GM18873 (cell line): Measurements from ENCODE around the gene HPCAL1.

Experiments used
- ATAC-seq: cut with Tn5 transposase; IDR thresholded peaks from one replicate; pipeline ENCODE4 v1.9.1; 2021; ENCODE audit warnings: mild to moderate bottlenecking, moderate library complexity, moderate number of reproducible peaks; ENCODE audit not compliant: unreplicated experiment, low FRiP score

HPCAL1 gene

GRCh38 chr2:10267551-10268465 is 34.9 kb upstream of the HPCAL1 start:
- ATAC-seq, result no peak

- ATAC-seq, result no peak
Measured at GRCh38 chr2:10269291-10269690, 33.4 kb upstream of the HPCAL1 start.

- ATAC-seq, result no peak
Measured at GRCh38 chr2:10269711-10270610, 32.7 kb upstream of the HPCAL1 start.

- no peak for ATAC-seq
Measured at GRCh38 chr2:10271509-10271908, 31.2 kb upstream of the HPCAL1 start.

GRCh38 chr2:10271946-10272345 is 30.8 kb upstream of the HPCAL1 start:
- no peak for ATAC-seq

GRCh38 chr2:10272464-10272863 is 30.2 kb upstream of the HPCAL1 start:
- no peak for ATAC-seq

- no peak for ATAC-seq
Measured at GRCh38 chr2:10273215-10274175, 29.2 kb upstream of the HPCAL1 start.

- no peak for ATAC-seq
Measured at GRCh38 chr2:10274376-10274775, 28.3 kb upstream of the HPCAL1 start.

GRCh38 chr2:10274983-10275802 is 27.5 kb upstream of the HPCAL1 start:
- no peak for ATAC-seq

GRCh38 chr2:10276481-10277292 is 26.0 kb upstream of the HPCAL1 start:
- no peak for ATAC-seq

GRCh38 chr2:10277293-10278028 is 25.2 kb upstream of the HPCAL1 start:
- no peak for ATAC-seq

GRCh38 chr2:10278029-10278762 is 24.5 kb upstream of the HPCAL1 start:
- no peak for ATAC-seq

- ATAC-seq, result no peak
Measured at GRCh38 chr2:10278763-10279471, 23.8 kb upstream of the HPCAL1 start.

GRCh38 chr2:10279472-10279870 is 23.2 kb upstream of the HPCAL1 start:
- ATAC-seq, result no peak

GRCh38 chr2:10279946-10280463 is 22.7 kb upstream of the HPCAL1 start:
- no peak for ATAC-seq

GRCh38 chr2:10281891-10282290 is 20.8 kb upstream of the HPCAL1 start:
- ATAC-seq, result no peak
